ENCODE measurements around the gene KCNC2.

DNA sequence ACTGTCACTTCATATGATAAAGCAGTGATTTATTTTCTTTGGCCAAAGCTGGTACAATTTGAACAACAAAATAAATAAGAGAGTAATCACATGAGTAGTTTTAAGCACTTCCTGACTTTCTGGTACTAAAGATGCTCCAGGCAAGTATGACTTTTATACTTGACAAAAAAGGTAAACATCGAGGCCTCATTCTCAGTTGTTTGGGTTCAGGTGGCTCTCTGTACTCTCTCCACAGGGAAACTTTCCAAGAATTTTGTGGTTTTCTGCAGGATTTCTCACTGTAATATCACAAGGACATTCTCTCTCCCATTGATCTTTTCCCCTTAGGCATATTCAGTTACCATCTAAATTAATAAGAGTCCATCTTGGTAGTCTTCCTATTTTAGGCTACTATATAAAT is 26.6 kb upstream of the KCNC2 start:
- TF ChIP-seq ZNF274 (IDR thresholded peaks at IDR 0.05; ENCODE audit: low read depth, low read length), result no peak
- no peak for TF ChIP-seq YY1 (IDR thresholded peaks at IDR 0.05; ENCODE audit: insufficient read depth, insufficient read length)
